Activated B cell treated with CpG ODN at 0.5 μM for 24 hours (primary cell): ENCODE results near the gene PYROXD2. TPM values are rescaled to one million over a fixed set of nuclear protein-coding genes. Genes with fewer than 3 reads are reported as not detected.

Experiments
- ATAC-seq: fragments of 200-7000 bp; cut with Tn5 transposase; one replicate; pipeline ENCODE4 v1.10.0; 2021; ENCODE audit warnings: low read depth, mild to moderate bottlenecking, moderate library complexity
- CTCF ChIA-PET: fragments of 350-600 bp; sonication (Branson Sonifier 250); formaldehyde crosslinking; loops from one replicate; lab custom pipeline; 2021; ENCODE audit warnings: antibody characterized with exemption; lab: Charles Lee
- POLR2A ChIA-PET: fragments of 350-600 bp; sonication (Branson Sonifier 250); formaldehyde crosslinking; loops from one replicate; lab custom pipeline; 2021; ENCODE audit warnings: antibody characterized with exemption; lab: Charles Lee
- DNase-seq: peaks from one replicate; pipeline ENCODE4 v3.0.0; 2022
- H3K27ac Mint-ChIP-seq: one replicate; pipeline ENCODE4 v1.8.0; 2020; ENCODE audit warnings: mixed read lengths
- H3K27me3 Mint-ChIP-seq: one replicate; pipeline ENCODE4 v1.8.0; 2021; ENCODE audit warnings: mixed read lengths
- H3K36me3 Mint-ChIP-seq: one replicate; pipeline ENCODE4 v1.8.0; 2021; ENCODE audit warnings: low read depth, mixed read lengths
- H3K4me1 Mint-ChIP-seq: one replicate; pipeline ENCODE4 v1.8.0; 2021; ENCODE audit warnings: mixed read lengths
- H3K4me3 Mint-ChIP-seq: one replicate; pipeline ENCODE4 v1.8.0; 2020; ENCODE audit warnings: mild to moderate bottlenecking, mixed read lengths
- H3K9me3 Mint-ChIP-seq: one replicate; pipeline ENCODE4 v1.8.0; 2020; ENCODE audit warnings: mixed read lengths
- CTCF ChIP-seq: fragments of 200-600 bp; IDR thresholded peaks from one replicate; pipeline ENCODE4 v1.8.0; 2022; ENCODE audit warnings: antibody characterized with exemption, mild to moderate bottlenecking
- intact Hi-C: fragments of 100-400 bp; cut with micrococcal nuclease; formaldehyde crosslinking; loops from one replicate; pipeline ENCODE4 v1.15.1; 2024
- total RNA-seq: library from RNA; stranded (reverse); gene quantifications from 2 replicates; pipeline ENCODE4 v1.2.3, GENCODE V29; 2022

Gene PYROXD2
- total RNA-seq, 1 donor from 2014 or later = 11.4 TPM

- no peak for TF ChIP-seq CTCF
- ChIA-PET POLR2A (interaction anchor here (1.5 kb wide), 1 partner anchor 105 kb away, joined by 4 read pairs; no protein-coding TSS in a partner anchor), CTCF (no interaction called here)
- H3K4me3 Mint-ChIP-seq = peak overlapping the region; percentile 66
- peaks cover 43% of the 10 kb centered on the region for H3K4me1 Mint-ChIP-seq
- ATAC-seq (no peak), DNase-seq (no peak)
- H3K9me3 Mint-ChIP-seq = no peaks in the 10 kb centered on the region
- H3K36me3 Mint-ChIP-seq = no peaks in the 10 kb centered on the region
- intact Hi-C loops = no loop called here
- peaks cover 11% of the 10 kb centered on the region for H3K27me3 Mint-ChIP-seq
- no peak overlapping the region for H3K27ac Mint-ChIP-seq
Measured at GRCh38 chr10:98340940-98341310, 74.1 kb downstream of the PYROXD2 start.

GRCh38 chr10:98340261-98340939 lies 74.6 kb downstream of the PYROXD2 start:
- Mint-ChIP-seq H3K9me3 (no peaks in the 10 kb centered on the region), H3K4me1 (peaks cover 43% of the 10 kb centered on the region), H3K27ac (peak overlapping the region; percentile 12), H3K4me3 (peak overlapping the region; percentile 66), H3K36me3 (no peaks in the 10 kb centered on the region), H3K27me3 (peaks cover 11% of the 10 kb centered on the region)
- intact Hi-C loops = no loop called here
- CTCF ChIA-PET = no interaction called here
- TF ChIP-seq CTCF = no peak
- DNase-seq = no peak
- POLR2A ChIA-PET = interaction anchor here (0.7 to 1.5 kb wide), 3 partner anchors 18 to 206 kb away, joined by 4 to 8 read pairs (median 4); partner anchors contain the start of gene R3HCC1L
- ATAC-seq = peak; percentile 45

- peak; percentile 42 for ATAC-seq
Measured at GRCh38 chr10:98339799-98340198, 75.2 kb downstream of the PYROXD2 start.

GRCh38 chr10:98338896-98339295 lies 76.1 kb downstream of the PYROXD2 start:
- no peak for TF ChIP-seq CTCF
- Mint-ChIP-seq H3K4me1 (peaks cover 42% of the 10 kb centered on the region), H3K9me3 (no peaks in the 10 kb centered on the region), H3K27me3 (peaks cover 2% of the 10 kb centered on the region), H3K36me3 (no peaks in the 10 kb centered on the region), H3K27ac (no peak overlapping the region), H3K4me3 (no peak overlapping the region)
- CTCF ChIA-PET = no interaction called here
- intact Hi-C loops = no loop called here
- POLR2A ChIA-PET = interaction anchor here (0.7 kb wide), 1 partner anchor 20 kb away, joined by 3 read pairs; no protein-coding TSS in a partner anchor
- DNase-seq (no peak), ATAC-seq (no peak)

More at GRCh38 chr10:98339799-98340198, 75.2 kb downstream of the PYROXD2 start:
- DNase-seq = no peak
- TF ChIP-seq CTCF = no peak
- peak overlapping the region; percentile 72 for H3K27ac Mint-ChIP-seq
- H3K4me3 Mint-ChIP-seq = peak overlapping the region; percentile 66
- CTCF ChIA-PET = no interaction called here
- H3K27me3 Mint-ChIP-seq = peaks cover 8% of the 10 kb centered on the region
- H3K9me3 Mint-ChIP-seq = no peaks in the 10 kb centered on the region
- POLR2A ChIA-PET = interaction anchor here (0.7 to 1.5 kb wide), 3 partner anchors 18 to 205 kb away, joined by 4 to 8 read pairs (median 4); partner anchors contain the start of gene R3HCC1L
- no peaks in the 10 kb centered on the region for H3K36me3 Mint-ChIP-seq
- H3K4me1 Mint-ChIP-seq = peaks cover 43% of the 10 kb centered on the region
- intact Hi-C loops = no loop called here

- intact Hi-C loops = no loop called here
- Mint-ChIP-seq H3K4me1 (peaks cover 42% of the 10 kb centered on the region), H3K9me3 (no peaks in the 10 kb centered on the region), H3K36me3 (no peaks in the 10 kb centered on the region), H3K27me3 (peaks cover 2% of the 10 kb centered on the region), H3K27ac (no peak overlapping the region), H3K4me3 (no peak overlapping the region)
- POLR2A ChIA-PET = interaction anchor here (0.7 kb wide), 1 partner anchor 21 kb away, joined by 3 read pairs; no protein-coding TSS in a partner anchor
- no peak for TF ChIP-seq CTCF
- ATAC-seq = no peak
- CTCF ChIA-PET = no interaction called here
- no peak for DNase-seq
Measured at GRCh38 chr10:98338318-98338717, 76.7 kb downstream of the PYROXD2 start.
